Progenitor cell of endocrine pancreas (in vitro differentiated cells): ENCODE measurements around the gene FRMD1. TPM values are rescaled to one million over a fixed set of nuclear protein-coding genes. Genes with fewer than 3 reads are reported as not detected.

ENCODE experiments used
- DNase-seq: peaks from one replicate; pipeline ENCODE4 v3.0.0; 2021; ENCODE audit warnings: low spot score; ENCODE audit not compliant: unreplicated experiment
- H3K27ac Mint-ChIP-seq: 2 replicates; pipeline ENCODE4 v1.8.0; 2021; ENCODE audit warnings: mild to moderate bottlenecking, moderate library complexity, mixed read lengths
- H3K27me3 Mint-ChIP-seq: 2 replicates; pipeline ENCODE4 v1.8.0; 2021; ENCODE audit warnings: mixed read lengths
- H3K36me3 Mint-ChIP-seq: 2 replicates; pipeline ENCODE4 v1.8.0; 2022; ENCODE audit warnings: mixed read lengths; ENCODE audit not compliant: insufficient read depth
- H3K4me1 Mint-ChIP-seq: 2 replicates; pipeline ENCODE4 v1.8.0; 2021; ENCODE audit warnings: low read depth, mixed read lengths
- H3K4me3 Mint-ChIP-seq: 2 replicates; pipeline ENCODE4 v1.8.0; 2021; ENCODE audit warnings: low read depth, mild to moderate bottlenecking, moderate library complexity, mixed read lengths
- H3K9me3 Mint-ChIP-seq: 2 replicates; pipeline ENCODE4 v1.8.0; 2021; ENCODE audit warnings: low read depth, mixed read lengths
- CTCF ChIP-seq: fragments of 200-600 bp; sonication (generic); IDR thresholded peaks from one replicate; pipeline ENCODE4 v1.5.0; 2021; ENCODE audit warnings: antibody characterized with exemption, mild to moderate bottlenecking; ENCODE audit not compliant: unreplicated experiment
- total RNA-seq: library from RNA; stranded (reverse); gene quantifications from 2 replicates; pipeline ENCODE4 v1.2.1, GENCODE V29; 2021

FRMD1 gene
- total RNA-seq, 1 donor from 2014 or later, result not detected

GRCh38 chr6:168026925-168027324 lies 52.1 kb downstream of the FRMD1 start:
- no peak overlapping the region for H3K4me3 Mint-ChIP-seq
- no peaks in the 10 kb centered on the region for H3K36me3 Mint-ChIP-seq
- H3K4me1 Mint-ChIP-seq, result peaks cover 7% of the 10 kb centered on the region
- H3K27ac Mint-ChIP-seq, result peak overlapping the region; percentile 62
- no peak for TF ChIP-seq CTCF
- no peaks in the 10 kb centered on the region for H3K9me3 Mint-ChIP-seq
- DNase-seq, result no peak
- peaks cover 7% of the 10 kb centered on the region for H3K27me3 Mint-ChIP-seq

DNA sequence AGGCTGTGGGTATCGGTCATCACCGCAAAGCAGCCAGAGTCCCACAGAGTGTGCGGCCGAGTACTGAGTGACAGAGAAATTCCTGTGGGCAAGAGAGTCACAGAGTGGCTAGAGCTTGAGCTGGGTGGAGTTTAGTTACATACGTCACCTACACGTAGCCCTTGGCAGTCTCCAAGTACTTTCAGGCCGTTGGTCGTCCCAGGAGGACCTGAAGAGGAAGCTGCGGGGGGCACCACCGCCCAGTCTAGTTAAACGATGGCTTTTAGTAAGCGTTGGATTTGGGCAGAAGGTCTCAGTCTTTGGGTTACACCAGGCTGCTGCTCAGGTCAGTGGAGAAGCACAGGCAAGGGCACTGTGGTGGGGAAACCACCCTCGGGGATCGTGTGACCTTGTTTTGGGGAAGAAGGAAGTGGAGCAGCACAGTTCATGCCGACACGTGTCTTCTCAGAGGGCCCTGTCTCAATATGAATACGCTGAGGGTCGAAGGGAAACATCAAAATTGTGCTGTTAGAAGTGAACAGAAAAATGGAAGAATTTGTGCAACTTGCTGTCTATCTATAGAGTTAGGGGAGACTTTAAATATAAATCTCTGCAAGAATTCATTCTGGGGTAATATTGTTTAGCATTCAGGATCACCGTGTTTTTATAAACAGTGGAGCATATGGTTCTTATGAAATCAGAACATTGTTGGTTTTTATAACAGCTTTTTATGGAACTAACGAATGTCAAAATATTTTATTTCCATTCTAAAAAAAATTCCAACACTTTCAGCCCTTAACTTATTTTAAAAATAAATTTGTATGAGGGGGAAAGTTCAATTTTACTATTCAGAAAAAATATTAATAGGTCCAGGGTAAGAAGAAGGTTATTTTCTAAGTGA lies 52.9 kb downstream of the FRMD1 start:
- TF ChIP-seq CTCF, result no peak

GRCh38 chr6:168024951-168025510 lies 54.0 kb downstream of the FRMD1 start:
- no peak for TF ChIP-seq CTCF
- H3K27me3 Mint-ChIP-seq, result no peaks in the 10 kb centered on the region
- no peak overlapping the region for H3K27ac Mint-ChIP-seq
- no peaks in the 10 kb centered on the region for H3K9me3 Mint-ChIP-seq
- peaks cover 7% of the 10 kb centered on the region for H3K4me1 Mint-ChIP-seq
- H3K4me3 Mint-ChIP-seq, result no peak overlapping the region
- DNase-seq, result no peak
- no peaks in the 10 kb centered on the region for H3K36me3 Mint-ChIP-seq

More for the DNA sequence above, 52.9 kb downstream of the FRMD1 start:
- H3K36me3 Mint-ChIP-seq, result no peaks in the 10 kb centered on the region
- H3K27me3 Mint-ChIP-seq, result no peaks in the 10 kb centered on the region
- H3K27ac Mint-ChIP-seq, result no peak overlapping the region
- peaks cover 7% of the 10 kb centered on the region for H3K4me1 Mint-ChIP-seq
- DNase-seq, result no peak
- H3K9me3 Mint-ChIP-seq, result no peaks in the 10 kb centered on the region
- no peak overlapping the region for H3K4me3 Mint-ChIP-seq

DNA sequence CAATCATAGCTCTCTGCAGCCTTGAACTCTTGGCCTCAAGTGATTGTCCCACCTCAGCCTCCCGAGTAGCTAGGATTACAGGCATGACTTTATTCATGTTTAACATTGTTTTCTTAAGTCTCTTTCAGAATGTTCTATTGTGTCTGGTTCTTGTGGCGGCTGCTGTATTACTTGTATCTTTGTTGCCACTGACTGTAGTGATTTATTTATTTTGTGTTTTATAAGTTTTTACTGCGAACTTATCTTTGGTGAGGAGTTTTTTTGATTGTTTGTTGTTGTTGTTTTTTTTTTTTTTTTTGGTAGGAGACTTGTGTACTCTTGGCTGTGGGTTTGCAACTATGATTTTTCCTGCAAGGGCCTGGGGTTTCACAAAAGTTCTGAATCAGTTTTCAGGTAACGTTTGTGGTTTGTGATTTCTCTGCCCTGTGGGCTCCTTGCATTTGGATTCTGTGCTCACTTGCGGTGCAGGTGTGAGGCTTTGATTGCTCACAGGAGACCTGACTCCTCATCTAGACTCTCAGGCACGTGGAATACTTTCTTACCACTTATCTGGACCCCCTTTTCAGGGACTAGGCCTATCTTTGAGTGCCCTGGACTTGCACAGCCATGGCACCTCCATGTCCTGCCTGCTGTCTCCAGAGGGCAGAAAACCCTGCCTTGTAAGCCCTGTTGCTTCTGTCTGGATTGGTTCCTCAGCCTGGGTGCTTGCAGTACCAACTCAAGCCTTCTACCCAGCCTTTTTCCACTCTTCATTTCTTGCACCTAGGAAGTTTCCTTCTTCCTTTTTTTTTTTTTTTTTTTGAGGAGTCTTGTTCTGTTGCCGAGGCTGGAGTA lies 56.3 kb downstream of the FRMD1 start:
- no peak for DNase-seq
- Mint-ChIP-seq H3K9me3 (peaks cover 6% of the 10 kb centered on the region), H3K36me3 (no peaks in the 10 kb centered on the region), H3K27ac (no peak overlapping the region), H3K27me3 (no peaks in the 10 kb centered on the region), H3K4me1 (peaks cover 5% of the 10 kb centered on the region), H3K4me3 (no peak overlapping the region)
- TF ChIP-seq CTCF, result no peak

DNA sequence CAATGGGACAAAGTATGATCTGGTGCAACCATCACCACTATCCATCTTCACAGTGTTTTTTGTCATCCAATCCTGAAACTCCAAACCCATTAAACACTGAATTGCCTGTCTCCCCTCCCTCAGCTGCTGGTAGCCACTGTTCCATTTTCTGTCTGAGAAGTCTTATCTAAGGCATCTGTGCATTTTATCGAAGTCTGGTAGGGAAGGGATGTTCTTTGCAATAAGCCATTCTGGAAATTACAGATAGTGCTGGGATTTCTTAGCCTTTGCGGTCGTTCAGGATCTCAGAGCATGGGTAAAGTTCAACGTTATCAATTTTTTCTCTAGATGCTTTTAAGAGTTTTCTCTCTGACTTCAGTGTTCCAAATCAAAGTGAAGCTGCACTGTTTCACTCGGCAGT lies 57.4 kb downstream of the FRMD1 start:
- Mint-ChIP-seq H3K27ac (no peak overlapping the region), H3K4me3 (no peak overlapping the region), H3K27me3 (peaks cover 3% of the 10 kb centered on the region), H3K36me3 (no peaks in the 10 kb centered on the region), H3K4me1 (peaks cover 8% of the 10 kb centered on the region), H3K9me3 (peaks cover 10% of the 10 kb centered on the region)
- no peak for TF ChIP-seq CTCF
- no peak for DNase-seq
